Tongue (tissue), 2 donors: ENCODE measurements around the gene ST6GAL1. TPM values are rescaled to one million over a fixed set of nuclear protein-coding genes. Genes with fewer than 3 reads are reported as not detected.
A peak's percentile ranks its signal among the peaks of the same experiment; 100 is the strongest.
"Not testable (repeated sequence)": the region's sequence is repeated elsewhere in the genome, so short reads cannot be mapped to it uniquely, and the experiment has no call there.

Experiments used
- DNase-seq: peaks from one replicate; pipeline ENCODE4 v3.0.0-alpha.2; 2015
- total RNA-seq: library from RNA; depleted of rRNA; stranded (reverse); fragments of >200 nt; gene quantifications from one replicate; pipeline ENCODE4 v1.2.3, GENCODE V29; 2014

ST6GAL1 gene
- total RNA-seq, 1 donor from 2014 or later = 34.3 TPM

DNA sequence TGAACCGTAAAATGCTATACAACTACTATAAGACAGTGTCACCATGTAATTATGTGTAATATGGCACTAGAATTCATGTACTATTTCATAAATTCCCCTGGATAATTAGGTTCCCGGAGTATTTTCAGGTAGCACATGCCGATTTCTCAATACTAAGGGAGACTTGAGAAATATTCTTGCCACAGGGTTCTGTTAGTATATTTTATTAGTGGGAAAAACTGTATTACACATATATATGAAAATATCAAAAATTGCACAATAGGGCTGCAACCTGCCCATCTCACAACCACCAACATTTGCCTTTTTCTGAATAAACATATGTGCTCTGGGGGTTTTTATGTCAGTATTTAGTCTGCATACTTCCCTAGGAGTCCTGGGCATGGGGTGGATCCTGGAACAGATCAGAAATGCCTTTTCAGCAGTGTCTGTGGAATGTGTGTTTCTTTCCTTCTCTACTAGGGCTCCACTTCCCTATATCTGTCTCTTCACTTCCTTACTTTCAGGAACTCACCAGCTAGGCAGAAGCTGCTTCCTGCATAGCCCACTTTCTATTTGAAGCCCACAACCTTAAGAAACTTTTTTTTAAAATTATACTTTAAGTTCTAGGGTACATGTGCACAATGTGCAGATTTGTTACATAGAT lies 121.5 kb downstream of the ST6GAL1 start:
- DNase-seq = no peak

GRCh38 chr3:187052427-187052826 lies 122.1 kb downstream of the ST6GAL1 start:
- DNase-seq = not testable (repeated sequence)

DNA sequence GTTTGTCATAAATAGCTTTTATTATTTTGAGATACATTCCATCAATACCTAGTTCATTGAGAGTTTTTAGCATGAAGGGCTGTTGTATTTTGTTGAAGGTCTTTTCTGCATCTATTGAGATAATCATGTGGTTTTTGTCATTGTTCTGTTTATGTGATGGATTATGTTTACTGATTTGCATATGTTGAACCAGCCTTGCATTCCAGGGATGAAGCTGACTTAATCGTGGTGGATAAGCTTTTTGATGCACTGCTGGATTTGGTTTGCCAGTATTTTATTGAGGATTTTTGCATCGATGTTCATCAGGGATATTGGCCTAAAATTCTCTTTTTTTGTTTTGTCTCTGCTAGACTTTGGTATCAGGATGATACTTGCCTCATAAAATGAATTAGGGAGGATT lies 124.1 kb downstream of the ST6GAL1 start:
- not testable (repeated sequence) for DNase-seq

DNA sequence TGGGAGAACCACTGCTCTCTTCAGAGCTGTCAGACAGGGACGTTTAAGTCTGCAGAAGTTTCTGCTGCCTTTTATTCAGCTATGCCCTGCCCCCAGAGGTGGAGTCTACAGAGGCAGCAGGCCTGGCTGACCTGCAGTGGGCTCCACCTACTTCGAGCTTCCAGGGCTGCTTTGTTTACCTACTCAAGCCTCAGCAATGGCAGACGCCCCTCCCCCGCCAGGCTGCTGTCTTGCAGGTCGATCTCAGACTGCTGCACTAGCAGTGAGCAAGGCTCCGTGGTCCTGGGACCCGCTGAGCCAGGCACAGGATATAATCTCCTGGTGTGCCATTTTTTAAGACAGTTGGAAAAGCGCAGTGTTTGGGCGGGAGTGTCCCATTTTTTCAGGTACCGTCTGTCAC lies 127.5 kb downstream of the ST6GAL1 start:
- not testable (repeated sequence) for DNase-seq

DNA sequence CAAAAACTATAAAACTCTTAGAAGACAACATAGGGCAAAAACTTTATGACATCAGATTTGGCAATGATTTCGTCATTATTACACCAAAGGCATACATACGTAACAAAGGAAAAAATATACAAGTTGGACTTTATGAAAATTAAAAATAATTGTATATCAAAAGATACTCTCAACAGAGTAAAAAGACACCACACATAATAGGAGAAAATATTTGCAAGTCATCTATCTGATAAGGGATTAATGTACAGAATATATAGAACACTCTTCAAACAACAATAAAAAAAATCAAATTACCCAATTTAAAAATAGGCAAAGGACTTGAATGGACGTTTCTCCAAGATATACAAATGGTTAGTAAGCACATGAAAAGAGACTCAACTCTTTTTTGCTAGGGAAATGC lies 131.4 kb downstream of the ST6GAL1 start:
- DNase-seq = no peak

- no peak for DNase-seq
Measured at GRCh38 chr3:187062526-187063177, 132.3 kb downstream of the ST6GAL1 start.

GRCh38 chr3:187063286-187064121 lies 133.2 kb downstream of the ST6GAL1 start:
- no peak for DNase-seq

GRCh38 chr3:187064210-187065115 lies 134.1 kb downstream of the ST6GAL1 start:
- DNase-seq = no peak

DNA sequence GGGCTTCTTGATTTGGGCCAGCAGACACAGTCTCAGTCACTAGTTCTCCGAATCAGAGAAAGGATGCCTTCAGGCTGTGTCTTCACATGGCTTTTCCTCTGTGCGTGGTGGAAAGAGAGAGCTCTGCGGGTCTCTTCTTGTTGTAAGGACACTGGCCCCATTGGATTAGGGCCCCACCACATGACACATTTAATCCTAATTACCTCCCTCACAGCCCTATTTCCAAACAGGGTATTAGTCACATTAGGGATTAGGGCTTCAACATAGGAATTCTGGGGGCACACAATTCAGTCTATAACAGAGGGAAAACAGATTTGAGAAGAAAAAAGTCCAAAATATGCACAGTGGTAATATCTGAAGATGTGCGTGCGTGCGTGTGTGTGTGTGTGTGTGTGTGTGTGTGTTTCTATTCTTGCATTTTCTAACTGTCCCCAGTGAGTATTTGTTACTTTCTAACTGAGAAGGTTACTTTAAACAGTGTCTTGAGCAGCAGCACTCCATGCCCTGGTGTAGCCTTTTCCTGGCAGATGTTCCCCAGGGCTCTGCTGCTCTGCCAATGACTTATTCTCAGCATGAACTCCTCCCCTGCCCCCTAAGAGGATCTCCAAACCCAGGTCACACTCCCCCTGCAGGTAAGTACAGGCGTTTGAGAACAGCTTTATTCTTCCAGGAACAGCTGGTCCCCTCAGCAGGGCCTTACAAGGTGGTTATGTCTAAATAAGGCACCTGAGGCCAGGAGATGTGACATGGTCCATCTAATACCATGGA lies 136.1 kb downstream of the ST6GAL1 start:
- no peak for DNase-seq

- no peak for DNase-seq
Measured at GRCh38 chr3:187068787-187069186, 138.5 kb downstream of the ST6GAL1 start.

- no peak for DNase-seq
Measured at GRCh38 chr3:187069857-187070516, 139.7 kb downstream of the ST6GAL1 start.

GRCh38 chr3:187072102-187072501 lies 141.8 kb downstream of the ST6GAL1 start:
- DNase-seq = peak; percentile 20

- DNase-seq = no peak
Measured at GRCh38 chr3:187072511-187072910, 142.2 kb downstream of the ST6GAL1 start.

DNA sequence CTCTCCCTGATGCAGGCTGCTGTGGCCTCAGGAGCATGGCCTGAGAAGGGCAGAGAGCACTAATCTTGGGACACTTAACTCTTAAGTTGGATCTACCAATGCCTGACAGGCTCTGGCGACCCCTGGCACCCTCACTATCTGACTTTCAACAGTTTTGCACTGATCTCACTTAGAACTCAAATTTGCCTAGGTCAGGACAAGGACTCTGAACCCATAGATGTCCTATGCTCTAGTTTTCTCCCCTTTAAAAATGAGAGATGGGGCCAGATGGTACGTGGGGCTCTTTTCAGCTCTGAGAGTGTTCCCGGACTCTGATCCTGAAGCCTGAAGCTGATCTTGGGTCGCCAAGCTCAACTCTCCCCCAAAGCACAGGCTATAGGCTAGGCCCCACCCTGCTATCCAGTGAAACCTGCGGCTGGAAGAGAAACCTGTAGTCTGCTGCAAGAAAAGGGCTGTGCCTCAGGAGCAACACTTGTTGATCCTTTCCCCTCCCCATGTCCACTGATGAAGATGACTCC lies 143.3 kb downstream of the ST6GAL1 start:
- DNase-seq = no peak

- DNase-seq = no peak
Measured at GRCh38 chr3:187074846-187075245, 144.5 kb downstream of the ST6GAL1 start.

GRCh38 chr3:187076297-187076696 lies 146.0 kb downstream of the ST6GAL1 start:
- DNase-seq = no peak

DNA sequence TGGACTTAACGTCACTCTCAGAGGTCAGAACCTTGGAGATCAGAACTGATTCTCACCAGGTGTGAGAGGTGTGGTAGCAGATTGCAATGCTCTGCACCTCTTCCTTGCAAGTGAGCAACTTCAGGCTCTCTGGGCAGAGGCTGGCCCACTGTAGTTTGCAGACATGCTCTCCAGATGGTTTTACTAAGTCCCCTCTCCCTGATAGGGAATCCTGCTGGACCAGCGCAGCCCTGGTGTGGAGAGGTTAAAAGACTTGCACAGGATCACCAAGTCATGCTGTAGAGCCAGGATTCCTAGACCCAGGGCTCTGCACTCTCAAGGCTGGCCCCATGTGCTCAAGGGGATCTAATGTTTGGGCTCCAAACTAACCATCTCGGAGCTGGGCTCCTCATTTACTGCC lies 146.8 kb downstream of the ST6GAL1 start:
- DNase-seq = no peak

DNA sequence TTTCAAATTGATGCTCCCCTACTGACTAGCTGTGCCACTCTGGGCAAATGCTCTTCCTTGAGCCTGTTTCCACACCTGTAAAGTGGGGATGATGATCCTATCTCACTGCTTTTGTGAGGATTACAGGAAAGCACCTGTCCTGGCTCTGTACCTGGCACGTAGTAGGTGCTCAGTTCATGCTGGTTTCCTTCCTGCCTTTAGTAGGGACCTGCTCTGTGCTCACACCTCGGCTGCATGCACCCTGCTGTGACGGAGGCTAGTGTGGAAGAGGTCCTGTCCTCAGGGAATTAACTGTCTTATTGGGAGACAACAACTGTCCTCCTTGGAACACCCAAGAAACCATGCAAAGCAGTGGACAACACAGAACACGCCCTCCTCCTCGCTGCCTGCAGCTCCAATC lies 147.2 kb downstream of the ST6GAL1 start:
- DNase-seq = no peak

DNA sequence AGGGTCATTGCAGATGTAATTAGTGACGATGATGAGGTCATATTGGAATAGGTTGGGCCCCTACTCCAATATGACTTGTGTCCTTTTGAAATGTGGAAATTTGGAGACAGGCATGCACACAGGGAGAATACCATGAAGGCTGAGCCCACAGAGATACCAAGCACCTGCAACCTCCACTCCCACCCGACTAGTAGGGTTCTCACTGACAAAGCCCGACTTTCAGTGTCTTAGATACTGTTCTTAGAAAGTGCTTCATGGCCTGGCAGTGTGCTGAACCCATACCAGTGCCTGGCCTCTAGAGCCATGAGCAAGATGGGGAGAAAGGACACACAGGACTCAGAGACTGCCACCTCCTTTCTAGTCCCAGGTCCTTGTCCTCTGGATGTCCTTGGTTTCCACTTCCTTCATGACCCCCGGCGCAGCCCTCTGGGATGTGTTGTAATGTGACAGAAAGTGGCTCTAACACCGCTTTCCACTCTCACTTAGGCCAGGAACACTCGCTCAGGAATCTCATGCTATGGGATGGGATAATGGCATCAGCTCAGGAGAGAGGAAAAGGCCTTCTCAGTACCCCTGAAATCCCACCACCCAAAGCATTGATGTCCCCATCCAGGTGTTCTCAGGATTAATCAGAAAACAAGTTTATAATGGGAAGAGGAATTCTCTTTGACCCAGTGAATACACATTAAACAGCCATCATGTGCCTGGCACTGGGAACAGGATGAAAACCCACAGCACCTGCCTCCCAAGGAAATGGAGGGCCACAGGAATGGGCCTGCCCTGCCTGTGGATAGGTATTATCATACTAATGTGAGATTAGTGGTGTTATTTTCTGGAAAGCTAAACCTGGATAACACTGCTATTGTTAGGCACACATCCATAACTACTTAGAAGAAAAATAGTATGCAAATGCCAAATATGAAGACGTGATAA lies 149.0 kb downstream of the ST6GAL1 start:
- no peak for DNase-seq
